ENCODE measurements around the gene KRTAP9-7.

Gene KRTAP9-7

DNA sequence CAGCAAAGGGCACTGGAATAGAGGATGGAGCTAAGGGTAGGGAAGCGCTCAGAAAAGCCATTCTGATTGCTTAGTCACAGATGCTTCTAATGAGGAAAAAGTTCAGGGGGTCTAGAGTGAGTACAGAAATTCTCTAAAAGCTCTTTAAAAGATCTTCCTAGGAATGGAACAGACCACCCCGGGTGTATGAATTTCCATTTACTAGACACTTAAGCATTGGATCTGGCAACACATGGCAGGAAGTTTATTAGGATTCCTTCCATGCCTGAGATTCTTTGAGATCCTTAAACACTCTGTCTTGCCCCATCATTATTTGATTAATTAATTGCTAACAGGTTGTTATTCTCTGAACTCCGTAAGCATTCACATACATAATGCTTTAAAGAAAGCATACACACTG is 8.5 kb downstream of the KRTAP9-7 start:
- TF ChIP-seq, protein P1, sequence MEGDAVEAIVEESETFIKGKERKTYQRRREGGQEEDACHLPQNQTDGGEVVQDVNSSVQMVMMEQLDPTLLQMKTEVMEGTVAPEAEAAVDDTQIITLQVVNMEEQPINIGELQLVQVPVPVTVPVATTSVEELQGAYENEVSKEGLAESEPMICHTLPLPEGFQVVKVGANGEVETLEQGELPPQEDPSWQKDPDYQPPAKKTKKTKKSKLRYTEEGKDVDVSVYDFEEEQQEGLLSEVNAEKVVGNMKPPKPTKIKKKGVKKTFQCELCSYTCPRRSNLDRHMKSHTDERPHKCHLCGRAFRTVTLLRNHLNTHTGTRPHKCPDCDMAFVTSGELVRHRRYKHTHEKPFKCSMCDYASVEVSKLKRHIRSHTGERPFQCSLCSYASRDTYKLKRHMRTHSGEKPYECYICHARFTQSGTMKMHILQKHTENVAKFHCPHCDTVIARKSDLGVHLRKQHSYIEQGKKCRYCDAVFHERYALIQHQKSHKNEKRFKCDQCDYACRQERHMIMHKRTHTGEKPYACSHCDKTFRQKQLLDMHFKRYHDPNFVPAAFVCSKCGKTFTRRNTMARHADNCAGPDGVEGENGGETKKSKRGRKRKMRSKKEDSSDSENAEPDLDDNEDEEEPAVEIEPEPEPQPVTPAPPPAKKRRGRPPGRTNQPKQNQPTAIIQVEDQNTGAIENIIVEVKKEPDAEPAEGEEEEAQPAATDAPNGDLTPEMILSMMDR (IDR thresholded peaks at IDR 0.05), result no peak
- Mint-ChIP-seq H3K4me3 (no peak overlapping the region), H3K4me1 (no peaks in the 10 kb centered on the region), H3K36me3 (ENCODE audit: low read depth) (no peaks in the 10 kb centered on the region), H3K27ac (no peak overlapping the region), H3K27me3 (ENCODE audit: low read depth, poor library complexity) (peaks cover 8% of the 10 kb centered on the region), H3K9me3 (no peaks in the 10 kb centered on the region)
- DNase-seq, result no peak

DNA sequence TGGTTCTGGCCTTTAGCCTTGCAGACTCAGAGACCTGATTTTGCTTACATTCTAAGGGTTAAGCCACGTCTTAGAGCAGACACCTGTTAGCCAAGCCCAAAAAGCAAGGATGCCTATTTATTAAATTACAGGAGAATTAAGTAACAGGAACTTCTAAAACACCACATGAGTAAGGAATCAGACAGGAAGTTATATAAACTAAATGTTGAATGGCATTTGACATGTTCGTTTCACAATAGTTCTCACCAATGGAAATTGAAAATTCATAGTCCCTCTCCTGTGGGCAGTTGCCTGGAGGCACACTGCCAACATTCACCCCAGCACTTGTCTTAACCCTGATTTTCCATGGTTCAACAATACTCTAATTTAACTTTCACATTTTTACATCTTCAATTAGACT is 9.0 kb downstream of the KRTAP9-7 start:
- TF ChIP-seq, protein P1 (IDR thresholded peaks at IDR 0.05), result no peak
- no peak for DNase-seq
- Mint-ChIP-seq H3K9me3 (no peaks in the 10 kb centered on the region), H3K27ac (no peak overlapping the region), H3K4me1 (no peaks in the 10 kb centered on the region), H3K36me3 (ENCODE audit: low read depth) (no peaks in the 10 kb centered on the region), H3K27me3 (ENCODE audit: low read depth, poor library complexity) (peaks cover 8% of the 10 kb centered on the region), H3K4me3 (no peak overlapping the region)

DNA sequence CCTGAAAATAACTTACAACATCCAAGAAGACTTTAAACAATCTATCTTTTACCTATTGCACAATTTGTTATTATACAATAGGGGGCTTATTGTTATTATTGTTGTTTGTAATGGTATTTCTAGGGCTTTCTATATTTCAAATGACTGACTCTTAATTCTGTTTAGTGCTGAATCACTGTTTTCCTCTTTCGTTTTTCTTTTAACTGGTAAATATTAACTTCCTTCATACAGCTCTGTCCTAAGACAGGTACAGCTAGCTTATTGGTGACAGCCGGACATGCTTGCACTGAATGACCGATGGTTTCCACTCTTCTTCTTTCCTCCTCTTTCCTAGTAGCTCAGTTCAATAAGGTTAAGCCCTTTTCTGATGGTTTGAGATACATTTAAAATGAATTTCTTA is 11.6 kb downstream of the KRTAP9-7 start:
- TF ChIP-seq, protein P1 (IDR thresholded peaks at IDR 0.05), result no peak
- no peaks in the 10 kb centered on the region for H3K4me1 Mint-ChIP-seq
- peaks cover 10% of the 10 kb centered on the region for H3K27me3 Mint-ChIP-seq (ENCODE audit: low read depth, poor library complexity)
- H3K27ac Mint-ChIP-seq, result no peak overlapping the region
- DNase-seq, result no peak
- H3K9me3 Mint-ChIP-seq, result no peaks in the 10 kb centered on the region
- H3K36me3 Mint-ChIP-seq (ENCODE audit: low read depth), result no peaks in the 10 kb centered on the region
- H3K4me3 Mint-ChIP-seq, result no peak overlapping the region

DNA sequence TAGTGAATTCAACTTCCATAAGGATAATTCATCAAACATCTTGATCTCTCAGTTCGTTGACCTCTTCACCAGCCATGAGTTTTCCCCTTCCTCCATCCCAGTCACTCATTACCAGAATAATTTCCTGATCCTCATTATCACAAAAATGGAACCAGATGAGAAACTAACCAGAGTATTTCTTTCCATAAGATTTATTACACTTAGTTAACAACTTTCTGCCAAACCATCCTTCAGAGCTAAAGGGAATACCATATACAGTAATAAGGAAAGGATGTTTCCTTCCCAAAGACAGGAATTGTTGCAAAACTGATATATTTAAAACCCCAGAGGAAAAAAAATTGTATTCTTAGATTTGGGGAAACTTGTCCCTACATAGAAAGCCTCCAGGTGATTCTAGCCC is 18.5 kb downstream of the KRTAP9-7 start:
- Mint-ChIP-seq H3K27me3 (ENCODE audit: low read depth, poor library complexity) (peaks cover 17% of the 10 kb centered on the region), H3K4me1 (no peaks in the 10 kb centered on the region), H3K9me3 (peaks cover 11% of the 10 kb centered on the region), H3K4me3 (no peak overlapping the region), H3K27ac (no peak overlapping the region), H3K36me3 (ENCODE audit: low read depth) (no peaks in the 10 kb centered on the region)
- DNase-seq, result no peak
- TF ChIP-seq, protein P1 (IDR thresholded peaks at IDR 0.05), result no peak

DNA sequence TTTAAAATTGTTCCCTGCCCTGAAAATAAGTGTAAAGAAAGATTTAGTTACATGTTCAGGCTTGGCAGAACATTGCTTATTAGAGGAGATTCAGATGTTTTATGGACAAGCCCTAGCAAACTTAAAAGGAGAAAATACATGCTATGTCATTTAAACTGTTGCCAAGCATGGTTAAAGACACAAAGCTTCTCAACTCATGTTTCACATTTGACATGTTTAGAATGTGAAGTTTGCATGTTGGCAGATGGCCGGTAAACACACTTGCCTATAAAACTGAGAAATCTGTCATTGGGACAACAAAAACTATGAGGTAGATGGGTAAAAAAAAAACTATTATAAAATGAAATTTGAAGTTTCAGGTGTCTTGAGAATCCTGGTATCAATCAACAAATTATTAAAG is 21.3 kb downstream of the KRTAP9-7 start:
- Mint-ChIP-seq H3K27ac (no peak overlapping the region), H3K9me3 (peaks cover 19% of the 10 kb centered on the region), H3K27me3 (ENCODE audit: low read depth, poor library complexity) (peaks cover 15% of the 10 kb centered on the region), H3K36me3 (ENCODE audit: low read depth) (no peaks in the 10 kb centered on the region), H3K4me1 (no peaks in the 10 kb centered on the region), H3K4me3 (no peak overlapping the region)
- TF ChIP-seq, protein P1 (IDR thresholded peaks at IDR 0.05), result no peak
- no peak for DNase-seq

DNA sequence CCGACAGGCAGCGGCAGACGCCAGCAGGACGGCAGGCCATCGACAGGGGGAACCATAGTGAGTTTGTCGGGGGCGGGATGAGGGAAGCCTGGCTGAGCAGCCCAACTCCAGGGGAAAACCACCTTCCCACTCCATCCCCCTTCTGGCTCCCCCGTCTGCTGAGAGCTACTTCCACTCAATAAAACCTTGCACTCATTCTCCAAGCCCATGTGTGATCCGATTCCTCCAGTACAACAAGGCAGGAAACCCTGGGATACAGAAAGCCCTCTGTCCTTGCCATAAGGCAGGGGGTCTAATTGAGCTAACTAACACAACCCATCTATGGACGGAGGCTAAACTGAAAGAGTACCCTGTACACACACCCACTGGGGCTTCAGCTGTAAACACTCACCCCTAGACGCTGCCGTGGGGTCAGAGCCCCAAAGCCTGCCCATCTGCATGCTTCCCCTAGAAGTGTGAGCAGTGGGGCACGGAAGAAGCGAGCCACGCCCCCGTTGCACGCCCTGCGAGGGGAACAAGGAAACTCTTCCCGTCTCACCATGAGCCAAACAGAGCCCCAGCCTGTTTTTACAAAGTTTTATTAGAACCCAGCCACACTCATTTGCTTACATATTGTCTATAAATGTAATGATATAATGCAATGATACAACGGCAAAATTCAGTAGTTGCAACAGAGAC is 23.1 kb downstream of the KRTAP9-7 start:
- H3K9me3 Mint-ChIP-seq, result peaks cover 19% of the 10 kb centered on the region
- H3K4me3 Mint-ChIP-seq, result no peak overlapping the region
- H3K36me3 Mint-ChIP-seq (ENCODE audit: low read depth), result no peaks in the 10 kb centered on the region
- no peak for DNase-seq
- TF ChIP-seq, protein P1 (IDR thresholded peaks at IDR 0.05), result no peak
- H3K27ac Mint-ChIP-seq, result no peak overlapping the region
- no peaks in the 10 kb centered on the region for H3K4me1 Mint-ChIP-seq
- H3K27me3 Mint-ChIP-seq (ENCODE audit: low read depth, poor library complexity), result peaks cover 10% of the 10 kb centered on the region

Measured in nephron progenitor cell (in vitro differentiated cells).